H9 (cell line): ENCODE data around the gene NTF4. TPM values are rescaled to one million over a fixed set of nuclear protein-coding genes. Genes with fewer than 3 reads are reported as not detected.

ENCODE experiments used
- DNase-seq: peaks from one replicate; pipeline ENCODE4 v3.0.0-alpha.2; 2017
- H2AFZ ChIP-seq: one replicate; pipeline ENCODE4 v1.6.1; 2013; ENCODE audit warnings: mild to moderate bottlenecking, low read length, control low read depth, moderate library complexity
- H2AK5ac ChIP-seq: 2 replicates; pipeline ENCODE4 v1.6.1; 2013; ENCODE audit warnings: low read length, control low read depth, mixed read lengths; ENCODE audit not compliant: insufficient read length
- H2BK120ac ChIP-seq: one replicate; pipeline ENCODE4 v1.6.1; 2013; ENCODE audit warnings: low read depth, mild to moderate bottlenecking, low read length, control low read depth, inconsistent platforms; ENCODE audit not compliant: poor library complexity, severe bottlenecking
- H2BK12ac ChIP-seq: 2 replicates; pipeline ENCODE4 v1.6.1; 2013; ENCODE audit warnings: low read length, control low read depth, mixed read lengths, low read depth; ENCODE audit not compliant: insufficient read length
- H2BK15ac ChIP-seq: 2 replicates; pipeline ENCODE4 v1.6.1; 2013; ENCODE audit warnings: low read depth, low read length, control low read depth
- H2BK20ac ChIP-seq: one replicate; pipeline ENCODE4 v1.6.1; 2013; ENCODE audit warnings: low read depth, mild to moderate bottlenecking, low read length, control low read depth, inconsistent platforms; ENCODE audit not compliant: poor library complexity, severe bottlenecking
- H2BK5ac ChIP-seq: 2 replicates; pipeline ENCODE4 v1.6.1; 2013; ENCODE audit warnings: low read length, control low read depth, mixed read lengths; ENCODE audit not compliant: insufficient read length
- H3K14ac ChIP-seq: 2 replicates; pipeline ENCODE4 v1.6.1; 2013; ENCODE audit warnings: low read length, control low read depth; ENCODE audit not compliant: insufficient read depth
- H3K18ac ChIP-seq: 2 replicates; pipeline ENCODE4 v1.6.1; 2013; ENCODE audit warnings: low read depth, mild to moderate bottlenecking, mixed read lengths, low read length, control low read depth; ENCODE audit not compliant: insufficient read length
- H3K23ac ChIP-seq: 2 replicates; pipeline ENCODE4 v1.6.1; 2013; ENCODE audit warnings: low read length, control low read depth, mixed read lengths, low read depth; ENCODE audit not compliant: insufficient read length
- H3K23me2 ChIP-seq: 2 replicates; pipeline ENCODE4 v1.6.1; 2013; ENCODE audit warnings: low read depth, mild to moderate bottlenecking, mixed read lengths, low read length, control low read depth; ENCODE audit not compliant: insufficient read length, poor library complexity, severe bottlenecking
- H3K27ac ChIP-seq: 2 replicates; pipeline ENCODE4 v1.5.1; 2013; ENCODE audit warnings: low read length, control low read depth, mixed read lengths, low read depth; ENCODE audit not compliant: insufficient read length
- H3K27me3 ChIP-seq: 2 replicates; pipeline ENCODE4 v1.6.1; 2013; ENCODE audit warnings: low read length, control low read depth, inconsistent platforms; ENCODE audit not compliant: insufficient read depth
- H3K4ac ChIP-seq: 2 replicates; pipeline ENCODE4 v1.6.1; 2013; ENCODE audit warnings: low read depth, mild to moderate bottlenecking, control low read depth, inconsistent platforms, low read length, moderate library complexity
- H3K4me1 ChIP-seq: 2 replicates; pipeline ENCODE4 v1.6.1; 2013; ENCODE audit warnings: low read length, control low read depth, inconsistent platforms; ENCODE audit not compliant: insufficient read depth
- H3K4me2 ChIP-seq: 2 replicates; pipeline ENCODE4 v1.6.1; 2013; ENCODE audit warnings: low read length, control low read depth, mixed read lengths; ENCODE audit not compliant: insufficient read length, insufficient read depth
- H3K56ac ChIP-seq: 2 replicates; pipeline ENCODE4 v1.6.1; 2013; ENCODE audit warnings: low read depth, mild to moderate bottlenecking, mixed read lengths, low read length, control low read depth; ENCODE audit not compliant: insufficient read length
- H3K79me1 ChIP-seq: 2 replicates; pipeline ENCODE4 v1.6.1; 2013; ENCODE audit warnings: low read depth, mild to moderate bottlenecking, moderate library complexity, low read length, control low read depth, inconsistent platforms; ENCODE audit not compliant: insufficient read depth, poor library complexity, severe bottlenecking
- H3K79me2 ChIP-seq: 2 replicates; pipeline ENCODE4 v1.6.1; 2013; ENCODE audit warnings: low read length, control low read depth, inconsistent platforms; ENCODE audit not compliant: insufficient read depth
- H3K9ac ChIP-seq: 2 replicates; pipeline ENCODE4 v1.6.1; 2013; ENCODE audit warnings: low read length, control low read depth, mixed read lengths; ENCODE audit not compliant: insufficient read length; ENCODE audit errors: extremely low read depth
- H3K9me3 ChIP-seq: one replicate; pipeline ENCODE4 v1.6.1; 2013; ENCODE audit warnings: low read depth, low read length, inconsistent platforms; ENCODE audit not compliant: control insufficient read depth
- H3T11ph ChIP-seq: one replicate; pipeline ENCODE4 v1.6.1; 2013; ENCODE audit warnings: mild to moderate bottlenecking, low read length, control low read depth, inconsistent platforms
- H4K20me1 ChIP-seq: one replicate; pipeline ENCODE4 v1.6.1; 2013; ENCODE audit not compliant: control insufficient read depth, insufficient read length, insufficient read depth
- H4K5ac ChIP-seq: 2 replicates; pipeline ENCODE4 v1.6.1; 2013; ENCODE audit warnings: low read depth, mild to moderate bottlenecking, mixed read lengths, low read length, control low read depth; ENCODE audit not compliant: insufficient read length
- H4K8ac ChIP-seq: replicated peaks from 2 replicates; pipeline ENCODE4 v1.6.1; 2013; ENCODE audit warnings: low read length, control low read depth, mixed read lengths, low read depth; ENCODE audit not compliant: insufficient read length
- H4K91ac ChIP-seq: 2 replicates; pipeline ENCODE4 v1.6.1; 2013; ENCODE audit warnings: low read depth, mild to moderate bottlenecking, moderate library complexity, mixed read lengths, low read length, control low read depth; ENCODE audit not compliant: insufficient read length
- H3K27ac Mint-ChIP-seq, 3 experiments: 2 replicates in 2 of 3; 3 replicates in 1 of 3; pipeline ENCODE4 v1.8.0; 2020 to 2021; ENCODE audit warnings: mixed read lengths in 3 of 3, mild to moderate bottlenecking in 1 of 3, moderate library complexity in 1 of 3
- H3K27me3 Mint-ChIP-seq: 2 replicates; pipeline ENCODE4 v1.8.0; 2021; ENCODE audit warnings: low read depth, mild to moderate bottlenecking, moderate library complexity, mixed read lengths
- H3K36me3 Mint-ChIP-seq, 3 experiments: 2 replicates in 2 of 3; 3 replicates in 1 of 3; pipeline ENCODE4 v1.8.0; 2020 to 2021; ENCODE audit warnings: low read depth in 3 of 3, mixed read lengths in 3 of 3; ENCODE audit not compliant: insufficient read depth in 1 of 3
- H3K4me1 Mint-ChIP-seq, 2 experiments: 2 replicates each; pipeline ENCODE4 v1.8.0; 2020; ENCODE audit warnings: mixed read lengths in 2 of 2
- H3K4me3 Mint-ChIP-seq, 2 experiments: 2 replicates in 1 of 2; 3 replicates in 1 of 2; pipeline ENCODE4 v1.8.0; 2020 to 2021; ENCODE audit warnings: mild to moderate bottlenecking in 2 of 2, mixed read lengths in 2 of 2, moderate library complexity in 1 of 2
- H3K9me3 Mint-ChIP-seq, 2 experiments: 2 replicates in 1 of 2; 3 replicates in 1 of 2; pipeline ENCODE4 v1.8.0; 2020; ENCODE audit warnings: mild to moderate bottlenecking in 2 of 2, mixed read lengths in 2 of 2, moderate library complexity in 1 of 2
- WGBS: extraction: QIAGEN DNeasy Blood & Tissue Kit; methylation state at CpG from one replicate; pipeline ENCODE4 v1.1.7; 2013; ENCODE audit warnings: missing lambda C conversion rate, low lambda C conversion rate, mixed read lengths; ENCODE audit not compliant: insufficient read length; ENCODE audit errors: extremely low coverage; 5-methylcytosine and 5-hydroxymethylcytosine counted together
- total RNA-seq: library from RNA; stranded (reverse); gene quantifications from 2 replicates; pipeline ENCODE4 v1.2.1, GENCODE V29; 2021
- TF ChIP-seq, protein P1 (sequence below): fragments of 200-600 bp; sonication (generic); conservative IDR thresholded peaks from 3 replicates; pipeline ENCODE4 v1.8.0; 2021; ENCODE audit warnings: antibody characterized with exemption, mild to moderate bottlenecking

NTF4 gene
- total RNA-seq, 1 experiment from 2014 or later: 2.1 TPM

DNA sequence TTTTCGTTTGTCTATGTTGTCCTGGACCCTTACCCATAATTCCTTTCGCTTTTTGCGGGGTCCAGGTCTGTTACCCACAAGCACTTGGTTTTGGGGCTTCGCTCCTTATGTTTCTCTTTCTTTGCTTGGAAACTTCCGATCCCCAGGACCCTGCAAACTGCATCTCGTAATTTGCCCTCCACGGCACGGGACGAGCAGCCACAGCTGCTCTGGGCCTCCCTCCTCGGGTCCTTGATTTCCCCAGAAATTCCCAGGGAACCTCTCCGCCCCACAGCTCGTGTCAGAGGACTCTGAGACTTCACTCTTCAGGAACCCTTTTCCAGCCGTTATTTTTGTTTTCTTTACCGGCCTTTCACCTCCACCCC, 21.2 kb upstream of the NTF4 start:
- Histone ChIP-seq H2AFZ (no peak overlapping the region), H4K20me1 (no peaks in the 10 kb centered on the region)
- no peak for DNase-seq

More for the DNA sequence above, 21.2 kb upstream of the NTF4 start:
- peaks cover 6% of the 10 kb centered on the region for H3K79me1 ChIP-seq
- peaks cover 2% of the 10 kb centered on the region; the same call in 1 of the 2 replicates for H3K4me1 ChIP-seq
- no peak overlapping the region for H3K56ac ChIP-seq
- H2AK5ac ChIP-seq: no peak overlapping the region
- TF ChIP-seq, protein P1, sequence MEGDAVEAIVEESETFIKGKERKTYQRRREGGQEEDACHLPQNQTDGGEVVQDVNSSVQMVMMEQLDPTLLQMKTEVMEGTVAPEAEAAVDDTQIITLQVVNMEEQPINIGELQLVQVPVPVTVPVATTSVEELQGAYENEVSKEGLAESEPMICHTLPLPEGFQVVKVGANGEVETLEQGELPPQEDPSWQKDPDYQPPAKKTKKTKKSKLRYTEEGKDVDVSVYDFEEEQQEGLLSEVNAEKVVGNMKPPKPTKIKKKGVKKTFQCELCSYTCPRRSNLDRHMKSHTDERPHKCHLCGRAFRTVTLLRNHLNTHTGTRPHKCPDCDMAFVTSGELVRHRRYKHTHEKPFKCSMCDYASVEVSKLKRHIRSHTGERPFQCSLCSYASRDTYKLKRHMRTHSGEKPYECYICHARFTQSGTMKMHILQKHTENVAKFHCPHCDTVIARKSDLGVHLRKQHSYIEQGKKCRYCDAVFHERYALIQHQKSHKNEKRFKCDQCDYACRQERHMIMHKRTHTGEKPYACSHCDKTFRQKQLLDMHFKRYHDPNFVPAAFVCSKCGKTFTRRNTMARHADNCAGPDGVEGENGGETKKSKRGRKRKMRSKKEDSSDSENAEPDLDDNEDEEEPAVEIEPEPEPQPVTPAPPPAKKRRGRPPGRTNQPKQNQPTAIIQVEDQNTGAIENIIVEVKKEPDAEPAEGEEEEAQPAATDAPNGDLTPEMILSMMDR: no peak
- peak overlapping the region; percentile 90 for H3K4me2 ChIP-seq
- peaks cover 30% of the 10 kb centered on the region for H3K79me2 ChIP-seq
- no peak overlapping the region for H3K23ac ChIP-seq
- H2BK12ac ChIP-seq: no peak overlapping the region
- peaks cover 7% of the 10 kb centered on the region for H3K23me2 ChIP-seq
- peak overlapping the region; percentile 88; the same call in 1 of the 2 replicates for H3K14ac ChIP-seq
- H3K4ac ChIP-seq: no peak overlapping the region; the same call in 1 of the 2 replicates
- peak overlapping the region; percentile 80 for H3K18ac ChIP-seq
- no peak overlapping the region for H4K5ac ChIP-seq
- no peak overlapping the region for H2BK15ac ChIP-seq
- H3T11ph ChIP-seq: no peak overlapping the region
- no peaks in the 10 kb centered on the region for H3K27me3 ChIP-seq
- WGBS: no CpG with 5 or more reads among the region's 14 CpGs
- Mint-ChIP-seq H3K4me3 (peak overlapping the region; percentile 95 to 98), H3K4me1 (peaks cover 12 to 20% of the 10 kb centered on the region in 2 experiments), H3K27ac (peak overlapping the region; percentile 87 to 99 (median 98)), H3K9me3 (peaks cover 3% of the 10 kb centered on the region in 2 experiments; a peak in 3 of 5 replicates), H3K36me3 (peaks cover 34 to 45% (median 41%) of the 10 kb centered on the region in 3 experiments), H3K27me3 (peaks cover 14% of the 10 kb centered on the region)
- no peak overlapping the region for H3K27ac ChIP-seq
- no peak overlapping the region for H4K8ac ChIP-seq
- no peak overlapping the region for H2BK5ac ChIP-seq
- peak overlapping the region; percentile 89 for H3K9ac ChIP-seq
- no peak overlapping the region for H4K91ac ChIP-seq
- no peak overlapping the region for H2BK120ac ChIP-seq
- H3K9me3 ChIP-seq: no peaks in the 10 kb centered on the region
- no peak overlapping the region for H2BK20ac ChIP-seq
